ENCODE data around the gene DYSF.

Gene DYSF

DNA sequence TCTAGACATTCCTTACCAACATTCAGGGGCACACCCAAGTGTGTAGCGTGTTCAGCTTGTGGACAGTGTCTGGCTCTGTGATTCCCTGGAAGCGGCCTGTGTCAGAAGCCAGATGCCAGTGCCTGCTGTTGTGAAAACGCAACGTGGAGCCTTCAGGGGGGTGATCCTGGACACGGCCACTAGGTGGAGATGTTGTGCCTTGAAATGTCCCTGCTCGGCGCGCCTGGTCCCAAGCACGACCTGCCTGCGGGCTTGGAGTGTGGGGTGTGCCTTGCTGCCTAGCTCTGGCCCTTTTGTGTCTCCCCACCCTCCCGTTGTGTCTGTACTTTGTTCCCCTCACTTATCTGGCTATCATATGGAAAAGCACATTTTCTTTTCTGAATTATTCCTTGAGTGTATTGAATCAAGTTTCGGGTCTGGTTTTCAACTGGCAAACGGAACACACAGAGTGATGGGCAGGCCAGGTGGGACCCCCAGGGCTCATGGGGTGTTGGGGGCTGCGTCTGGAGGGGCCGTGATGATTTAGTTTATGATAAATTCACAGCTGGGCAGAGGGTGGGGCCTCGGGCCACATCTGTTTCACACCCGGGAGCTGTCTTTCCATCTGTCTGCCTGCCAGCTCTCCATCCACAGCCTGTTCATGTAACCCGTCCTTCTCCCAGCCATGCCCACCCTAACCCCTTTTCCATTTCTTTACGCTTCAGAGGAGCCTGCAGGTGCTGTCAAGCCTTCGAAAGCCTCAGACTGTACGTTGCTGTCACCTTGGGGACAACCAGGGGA is 95.5 kb downstream of the DYSF start:
- peak in 49 of 58 donors; percentile 14 to 79 (median 53) for DNase-seq

DNA sequence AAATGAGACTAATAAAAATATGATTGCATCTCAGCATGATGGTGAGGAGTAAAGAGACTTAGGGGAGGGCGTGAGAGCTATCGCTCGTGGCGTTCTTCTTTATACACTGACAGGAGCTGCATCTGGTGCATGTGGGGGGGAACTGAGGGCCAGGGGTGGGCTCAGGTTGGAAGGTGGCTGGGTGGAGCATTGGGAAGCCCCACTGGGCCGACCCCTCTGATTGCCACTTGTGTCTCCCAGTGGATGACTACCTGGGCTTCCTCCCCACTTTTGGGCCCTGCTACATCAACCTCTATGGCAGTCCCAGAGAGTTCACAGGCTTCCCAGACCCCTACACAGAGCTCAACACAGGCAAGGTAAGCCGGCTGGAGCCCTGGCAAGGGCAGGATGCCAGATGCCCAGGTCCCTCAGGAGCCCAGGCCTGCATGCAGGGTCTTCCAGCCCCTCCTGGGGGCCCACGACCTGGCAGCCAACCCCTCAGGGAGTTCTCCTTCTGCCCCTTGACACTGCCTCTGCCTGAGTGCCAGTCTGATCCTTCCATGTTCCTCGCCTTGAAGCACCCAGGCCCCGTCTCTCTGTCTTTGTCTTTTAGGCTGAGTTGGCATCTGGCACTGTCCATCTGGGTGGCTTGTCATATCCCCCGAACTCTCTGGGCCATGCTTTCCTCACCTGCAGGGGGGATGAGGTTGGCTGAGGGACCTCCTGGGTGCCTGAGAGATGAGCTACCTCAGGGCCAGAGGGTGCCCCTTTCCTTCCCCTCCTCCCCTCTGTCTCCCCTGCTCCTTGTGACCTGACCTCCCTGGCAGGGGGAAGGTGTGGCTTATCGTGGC is 97.7 kb downstream of the DYSF start:
- DNase-seq, result no peak

GRCh38 chr2:71551631-71551915 is 98.2 kb downstream of the DYSF start:
- no peak for DNase-seq

- DNase-seq, result no peak
Observed at GRCh38 chr2:71552356-71552755, 99.0 kb downstream of the DYSF start.

GRCh38 chr2:71552861-71553301 is 99.5 kb downstream of the DYSF start:
- no peak for DNase-seq

DNA sequence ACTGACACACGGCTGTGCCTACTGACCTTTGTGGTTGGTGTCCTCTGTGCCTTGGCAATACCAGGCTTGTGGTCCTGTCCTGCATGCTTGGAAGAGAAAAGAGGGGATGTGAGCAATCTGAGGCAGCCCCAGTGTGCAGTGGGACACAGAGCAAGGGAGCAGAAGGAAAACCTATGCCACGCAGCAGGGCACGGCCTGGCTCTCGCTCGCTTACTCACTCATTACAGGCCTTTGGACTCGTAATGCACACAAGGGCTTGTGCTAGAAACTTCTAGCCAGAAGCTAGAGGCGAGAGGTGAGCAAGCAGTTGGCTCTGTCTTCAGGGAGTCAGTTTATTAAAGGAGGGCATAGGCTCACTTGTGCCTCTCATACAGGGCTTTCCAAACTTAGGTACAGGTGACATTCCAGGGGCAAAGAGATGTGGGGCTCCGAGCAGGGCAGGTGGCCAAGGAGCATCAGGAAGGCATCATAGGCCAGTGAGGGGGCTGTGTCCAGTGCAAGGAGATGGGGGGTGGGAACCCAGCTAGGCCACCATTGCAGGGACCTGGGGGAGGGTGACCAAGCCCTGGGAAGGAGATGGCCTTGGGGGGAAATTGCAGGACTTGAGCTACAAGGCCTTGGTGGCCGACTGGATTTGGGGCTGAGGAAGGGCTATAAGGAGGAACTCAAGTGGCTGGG is 100.8 kb downstream of the DYSF start:
- no peak for DNase-seq

DNA sequence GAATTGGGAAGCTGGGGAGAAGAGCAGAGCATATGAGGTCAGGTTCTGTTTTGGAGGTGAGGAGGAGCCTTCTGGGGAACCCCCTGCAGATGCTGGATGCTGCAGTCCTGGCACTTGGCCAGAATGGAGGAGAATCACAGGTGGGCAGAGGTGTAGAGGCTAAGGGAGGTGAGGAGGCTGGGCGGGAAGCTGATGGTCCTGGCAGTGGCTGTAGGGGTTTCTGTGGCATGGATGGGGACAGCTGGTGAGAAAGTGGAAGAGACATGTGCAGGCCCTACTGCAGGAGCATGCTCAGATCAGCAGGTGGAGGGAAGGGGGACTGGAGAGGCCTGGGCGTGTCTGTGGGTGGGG is 101.3 kb downstream of the DYSF start:
- DNase-seq, result no peak

- no peak for DNase-seq
Observed at GRCh38 chr2:71555798-71556454, 102.6 kb downstream of the DYSF start.

DNA sequence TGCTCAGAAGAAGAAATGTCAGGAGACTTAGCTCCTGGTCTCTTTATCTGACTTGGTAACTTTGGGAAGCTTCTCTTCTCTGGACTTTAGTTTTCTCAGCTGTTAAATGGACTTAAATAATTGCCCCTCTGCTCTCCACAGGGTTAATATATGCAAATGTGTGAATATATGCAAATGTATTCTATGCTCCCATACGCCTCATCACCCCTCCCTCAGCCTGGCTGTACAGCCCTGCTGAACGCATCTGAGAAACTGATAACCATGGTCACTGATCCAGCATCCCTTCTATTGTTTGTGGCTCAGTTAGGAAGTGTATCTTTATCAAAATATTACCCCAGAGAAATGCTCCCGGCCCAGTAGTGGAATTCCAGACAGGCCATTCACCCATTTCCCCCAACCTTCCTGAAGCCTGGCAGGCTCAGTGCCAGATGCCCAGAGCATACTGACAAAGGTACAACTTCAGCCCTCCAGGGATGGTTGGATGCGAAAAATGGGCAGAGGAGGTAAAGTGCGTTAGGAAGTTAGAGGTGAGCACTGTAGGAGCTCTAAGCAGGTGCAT is 103.4 kb downstream of the DYSF start:
- DNase-seq, result no peak

DNA sequence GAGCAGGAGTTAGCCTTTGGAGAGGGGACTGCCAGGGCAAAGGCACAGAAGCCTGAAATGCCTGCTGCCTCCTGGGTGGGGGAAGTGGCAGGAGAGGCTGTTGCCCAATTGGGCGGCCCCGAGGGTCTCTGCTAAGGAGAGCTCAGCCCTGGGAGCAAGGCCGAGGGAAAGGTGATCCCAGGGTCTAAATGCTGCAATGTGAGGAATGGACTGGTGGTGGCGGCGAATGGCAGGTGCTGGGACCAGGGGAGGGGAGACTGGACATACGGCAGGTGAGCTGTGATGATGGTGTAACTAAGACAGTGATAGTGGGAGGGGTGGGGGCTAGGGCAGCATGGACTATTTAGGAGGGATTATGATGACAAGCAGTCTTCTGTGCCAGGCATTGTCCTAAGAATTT is 104.0 kb downstream of the DYSF start:
- DNase-seq, result no peak

GRCh38 chr2:71558300-71559051 is 105.1 kb downstream of the DYSF start:
- no peak for DNase-seq

GRCh38 chr2:71559080-71559827 is 105.9 kb downstream of the DYSF start:
- no peak for DNase-seq

GRCh38 chr2:71559828-71560637 is 106.7 kb downstream of the DYSF start:
- DNase-seq, result no peak

GRCh38 chr2:71560638-71561011 is 107.3 kb downstream of the DYSF start:
- no peak for DNase-seq

DNA sequence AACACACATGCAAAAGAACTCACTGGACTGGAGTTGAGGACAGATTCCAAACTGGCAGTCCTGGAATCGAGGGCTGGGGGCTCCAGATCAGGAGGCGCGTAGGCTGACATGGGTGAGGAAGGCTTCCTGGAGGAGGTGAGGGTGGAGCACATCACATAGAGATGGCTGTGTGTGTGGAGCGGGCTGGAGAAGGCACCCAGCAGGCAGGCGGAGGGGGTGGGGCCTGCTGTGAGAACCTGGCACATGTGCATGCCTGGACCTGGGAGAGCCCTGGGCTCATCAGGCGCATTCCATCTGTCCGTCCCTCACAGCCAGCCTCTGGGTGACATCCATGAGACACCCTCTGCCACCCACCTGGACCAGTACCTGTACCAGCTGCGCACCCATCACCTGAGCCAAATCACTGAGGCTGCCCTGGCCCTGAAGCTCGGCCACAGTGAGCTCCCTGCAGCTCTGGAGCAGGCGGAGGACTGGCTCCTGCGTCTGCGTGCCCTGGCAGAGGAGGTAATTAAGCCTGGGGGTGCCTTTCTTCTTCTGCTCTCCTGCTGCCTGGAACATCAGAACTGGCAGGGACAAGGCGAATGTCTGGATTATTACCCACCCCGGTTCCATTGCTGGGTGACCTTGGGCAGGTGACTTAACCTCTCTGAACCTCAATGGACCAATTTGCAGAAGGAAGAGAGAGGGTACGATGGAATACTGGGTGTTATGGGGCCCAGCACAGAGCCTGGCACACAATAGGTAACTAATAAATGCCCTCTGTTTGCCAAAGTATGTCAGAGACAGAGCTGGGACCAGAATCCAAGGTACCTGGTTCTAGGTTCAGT is 108.3 kb downstream of the DYSF start:
- no peak for DNase-seq

DNA sequence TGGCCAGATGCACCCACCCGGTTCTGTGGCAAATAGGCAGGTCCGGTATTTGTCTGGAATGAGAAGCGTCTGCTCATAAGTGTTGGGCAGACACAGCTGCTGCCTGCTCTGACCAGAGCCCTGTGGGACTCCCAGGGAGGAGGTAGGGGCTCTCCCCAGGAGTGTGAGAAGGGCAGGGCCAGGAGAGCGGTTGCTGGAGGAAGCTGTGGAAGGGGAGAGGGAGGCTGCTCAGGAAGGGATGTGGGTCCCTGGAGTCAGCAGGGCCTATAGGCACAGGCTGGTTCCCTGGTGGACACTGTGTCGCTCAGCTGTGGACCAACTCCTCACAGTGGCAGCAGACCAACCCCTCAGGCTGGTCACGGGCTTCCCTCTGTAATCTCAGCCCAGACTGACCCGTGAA is 109.2 kb downstream of the DYSF start:
- no peak for DNase-seq

GRCh38 chr2:71563872-71564271 is 110.5 kb downstream of the DYSF start:
- DNase-seq, result peak in 29 of 58 donors; percentile 9 to 74 (median 36)

GRCh38 chr2:71564361-71564760 is 111.0 kb downstream of the DYSF start:
- no peak for DNase-seq
